WTC11 (cell line): ENCODE measurements around the gene RSRC1. TPM values are rescaled to one million over a fixed set of nuclear protein-coding genes. Genes with fewer than 3 reads are reported as not detected.

ENCODE experiments used
- CREB1 ChIP-seq: sonication (generic); formaldehyde crosslinking; IDR thresholded peaks from 2 replicates; pipeline ENCODE4 v1.8.0; 2023; ENCODE audit warnings: mild to moderate bottlenecking, missing genetic modification reagents
- FOXJ3 ChIP-seq: sonication (generic); formaldehyde crosslinking; IDR thresholded peaks from 2 replicates; pipeline ENCODE4 v1.9.0; 2021; ENCODE audit warnings: missing genetic modification reagents, mild to moderate bottlenecking, borderline replicate concordance
- FOXP1 ChIP-seq: sonication (generic); formaldehyde crosslinking; IDR thresholded peaks from 2 replicates; pipeline ENCODE4 v1.8.0; 2022; ENCODE audit warnings: missing genetic modification reagents, mild to moderate bottlenecking, moderate library complexity, borderline replicate concordance
- GABPB1 ChIP-seq: sonication (generic); formaldehyde crosslinking; IDR thresholded peaks from 2 replicates; pipeline ENCODE4 v1.8.1; 2023; ENCODE audit warnings: mild to moderate bottlenecking, missing genetic modification reagents
- NR2C2 ChIP-seq: sonication (generic); formaldehyde crosslinking; IDR thresholded peaks from 2 replicates; pipeline ENCODE4 v1.8.0; 2022; ENCODE audit warnings: mild to moderate bottlenecking, missing genetic modification reagents
- OVOL2 ChIP-seq: fragments of 250-450 bp; sonication (Bioruptor Pico); IDR thresholded peaks from 2 replicates; pipeline ENCODE4 v1.9.0; 2021; ENCODE audit warnings: mild to moderate bottlenecking, borderline replicate concordance
- RORB ChIP-seq: fragments of 250-450 bp; sonication (Bioruptor Pico); IDR thresholded peaks from 2 replicates; pipeline ENCODE4 v1.9.0; 2021; ENCODE audit warnings: mild to moderate bottlenecking
- SOX15 ChIP-seq: fragments of 250-450 bp; sonication (Bioruptor Pico); IDR thresholded peaks from 2 replicates; pipeline ENCODE4 v1.9.0; 2021; ENCODE audit warnings: mild to moderate bottlenecking
- TEAD1 ChIP-seq: sonication (generic); formaldehyde crosslinking; IDR thresholded peaks from 2 replicates; pipeline ENCODE4 v1.8.0; 2022; ENCODE audit warnings: mild to moderate bottlenecking, missing genetic modification reagents
- TP53 ChIP-seq: sonication (generic); formaldehyde crosslinking; IDR thresholded peaks from 2 replicates; pipeline ENCODE4 v1.8.1; 2023; ENCODE audit warnings: mild to moderate bottlenecking, missing genetic modification reagents
- ZNF396 ChIP-seq: fragments of 250-450 bp; sonication (Bioruptor Pico); IDR thresholded peaks from 2 replicates; pipeline ENCODE4 v1.8.0; 2021; ENCODE audit warnings: mild to moderate bottlenecking, moderate library complexity, borderline replicate concordance
- ZNF671 ChIP-seq: fragments of 250-450 bp; sonication (Bioruptor Pico); IDR thresholded peaks from 2 replicates; pipeline ENCODE4 v1.8.0; 2021; ENCODE audit warnings: mild to moderate bottlenecking
- total RNA-seq: library from RNA; stranded (reverse); gene quantifications from 3 replicates; pipeline ENCODE4 v1.2.3, GENCODE V29; 2021
- TF ChIP-seq, protein P1 (sequence below): fragments of 200-600 bp; IDR thresholded peaks from 2 replicates; pipeline ENCODE4 v1.8.0; 2022; ENCODE audit warnings: antibody characterized with exemption
- TF ChIP-seq, protein P2 (sequence below): sonication (generic); formaldehyde crosslinking; IDR thresholded peaks from 2 replicates; pipeline ENCODE4 v1.8.0; 2022; ENCODE audit warnings: mild to moderate bottlenecking, missing genetic modification reagents
- TF ChIP-seq, protein P3 (sequence below): sonication (generic); formaldehyde crosslinking; IDR thresholded peaks from 2 replicates; pipeline ENCODE4 v1.8.0; 2023; ENCODE audit warnings: mild to moderate bottlenecking, missing genetic modification reagents
- TF ChIP-seq, protein P4 (sequence below): fragments of 250-450 bp; sonication (Bioruptor Pico); IDR thresholded peaks from 2 replicates; pipeline ENCODE4 v1.9.0; 2021; ENCODE audit warnings: moderate library complexity, mild to moderate bottlenecking, inconsistent platforms, borderline replicate concordance
- TF ChIP-seq, protein P5 (sequence below): fragments of 250-450 bp; sonication (Bioruptor Pico); conservative IDR thresholded peaks from 2 replicates; pipeline ENCODE4 v1.9.0; 2021; ENCODE audit warnings: mild to moderate bottlenecking
- TF ChIP-seq, protein P6 (sequence below): sonication (generic); formaldehyde crosslinking; IDR thresholded peaks from 2 replicates; pipeline ENCODE4 v1.8.1; 2023; ENCODE audit warnings: mild to moderate bottlenecking, missing genetic modification reagents, borderline replicate concordance
- TF ChIP-seq, protein P7 (sequence below): sonication (generic); formaldehyde crosslinking; IDR thresholded peaks from 2 replicates; pipeline ENCODE4 v1.8.1; 2022; ENCODE audit warnings: low read depth, missing genetic modification reagents, borderline replicate concordance
- TF ChIP-seq, protein P8 (sequence below): sonication (generic); formaldehyde crosslinking; IDR thresholded peaks from 2 replicates; pipeline ENCODE4 v1.8.1; 2022; ENCODE audit warnings: missing genetic modification reagents, borderline replicate concordance
- TF ChIP-seq, protein P9 (sequence below): sonication (generic); formaldehyde crosslinking; IDR thresholded peaks from 2 replicates; pipeline ENCODE4 v1.8.0; 2023; ENCODE audit warnings: missing genetic modification reagents

The RSRC1 gene
- total RNA-seq, 1 experiment from 2014 or later = 21.3 TPM

DNA sequence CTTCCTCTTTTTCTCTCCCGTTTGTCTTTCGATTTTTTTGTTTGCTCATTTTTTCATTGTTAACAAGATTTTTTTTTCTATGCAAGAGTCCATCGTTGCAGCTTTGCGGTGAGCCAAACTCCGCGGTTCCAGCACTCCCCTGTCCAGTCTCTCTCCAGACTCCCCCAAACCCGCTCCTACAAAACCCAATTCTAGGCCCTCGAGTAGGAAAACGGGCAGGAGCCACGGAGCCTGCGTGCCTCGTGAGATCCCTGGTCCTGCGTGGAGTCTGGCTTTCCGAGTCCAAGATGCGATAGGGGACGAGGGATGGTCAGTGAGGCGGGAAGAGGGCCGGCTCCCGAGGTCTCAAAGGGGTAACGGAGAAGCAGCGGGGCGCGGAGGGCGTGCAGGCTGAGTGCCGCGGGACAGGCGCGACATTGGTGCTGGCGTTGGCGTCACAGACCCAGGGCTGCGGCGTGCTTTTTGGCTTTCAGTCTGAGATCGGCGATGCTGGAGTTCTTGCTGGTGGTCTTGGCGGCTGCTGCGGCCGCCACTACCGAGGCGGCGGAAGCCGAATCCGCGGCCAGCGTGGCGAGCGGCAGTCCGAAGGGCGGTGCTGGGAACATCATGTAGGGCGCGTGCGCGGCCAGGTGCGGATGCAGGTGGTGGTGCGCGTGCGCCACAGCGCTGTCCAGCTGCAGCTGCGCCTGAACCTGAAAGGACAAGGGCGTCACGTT, 12.1 kb upstream of the RSRC1 start (continued):
- TF ChIP-seq, protein P1, sequence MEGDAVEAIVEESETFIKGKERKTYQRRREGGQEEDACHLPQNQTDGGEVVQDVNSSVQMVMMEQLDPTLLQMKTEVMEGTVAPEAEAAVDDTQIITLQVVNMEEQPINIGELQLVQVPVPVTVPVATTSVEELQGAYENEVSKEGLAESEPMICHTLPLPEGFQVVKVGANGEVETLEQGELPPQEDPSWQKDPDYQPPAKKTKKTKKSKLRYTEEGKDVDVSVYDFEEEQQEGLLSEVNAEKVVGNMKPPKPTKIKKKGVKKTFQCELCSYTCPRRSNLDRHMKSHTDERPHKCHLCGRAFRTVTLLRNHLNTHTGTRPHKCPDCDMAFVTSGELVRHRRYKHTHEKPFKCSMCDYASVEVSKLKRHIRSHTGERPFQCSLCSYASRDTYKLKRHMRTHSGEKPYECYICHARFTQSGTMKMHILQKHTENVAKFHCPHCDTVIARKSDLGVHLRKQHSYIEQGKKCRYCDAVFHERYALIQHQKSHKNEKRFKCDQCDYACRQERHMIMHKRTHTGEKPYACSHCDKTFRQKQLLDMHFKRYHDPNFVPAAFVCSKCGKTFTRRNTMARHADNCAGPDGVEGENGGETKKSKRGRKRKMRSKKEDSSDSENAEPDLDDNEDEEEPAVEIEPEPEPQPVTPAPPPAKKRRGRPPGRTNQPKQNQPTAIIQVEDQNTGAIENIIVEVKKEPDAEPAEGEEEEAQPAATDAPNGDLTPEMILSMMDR = no peak
- no peak for TF ChIP-seq RORB (CRISPR knock-in tag)
- TF ChIP-seq OVOL2 (CRISPR knock-in tag) = no peak
- TF ChIP-seq, protein P2, sequence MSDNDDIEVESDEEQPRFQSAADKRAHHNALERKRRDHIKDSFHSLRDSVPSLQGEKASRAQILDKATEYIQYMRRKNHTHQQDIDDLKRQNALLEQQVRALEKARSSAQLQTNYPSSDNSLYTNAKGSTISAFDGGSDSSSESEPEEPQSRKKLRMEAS (CRISPR knock-in tag) = peak; percentile 94
- TF ChIP-seq TP53 = peak; percentile 86
- TF ChIP-seq, protein P3, sequence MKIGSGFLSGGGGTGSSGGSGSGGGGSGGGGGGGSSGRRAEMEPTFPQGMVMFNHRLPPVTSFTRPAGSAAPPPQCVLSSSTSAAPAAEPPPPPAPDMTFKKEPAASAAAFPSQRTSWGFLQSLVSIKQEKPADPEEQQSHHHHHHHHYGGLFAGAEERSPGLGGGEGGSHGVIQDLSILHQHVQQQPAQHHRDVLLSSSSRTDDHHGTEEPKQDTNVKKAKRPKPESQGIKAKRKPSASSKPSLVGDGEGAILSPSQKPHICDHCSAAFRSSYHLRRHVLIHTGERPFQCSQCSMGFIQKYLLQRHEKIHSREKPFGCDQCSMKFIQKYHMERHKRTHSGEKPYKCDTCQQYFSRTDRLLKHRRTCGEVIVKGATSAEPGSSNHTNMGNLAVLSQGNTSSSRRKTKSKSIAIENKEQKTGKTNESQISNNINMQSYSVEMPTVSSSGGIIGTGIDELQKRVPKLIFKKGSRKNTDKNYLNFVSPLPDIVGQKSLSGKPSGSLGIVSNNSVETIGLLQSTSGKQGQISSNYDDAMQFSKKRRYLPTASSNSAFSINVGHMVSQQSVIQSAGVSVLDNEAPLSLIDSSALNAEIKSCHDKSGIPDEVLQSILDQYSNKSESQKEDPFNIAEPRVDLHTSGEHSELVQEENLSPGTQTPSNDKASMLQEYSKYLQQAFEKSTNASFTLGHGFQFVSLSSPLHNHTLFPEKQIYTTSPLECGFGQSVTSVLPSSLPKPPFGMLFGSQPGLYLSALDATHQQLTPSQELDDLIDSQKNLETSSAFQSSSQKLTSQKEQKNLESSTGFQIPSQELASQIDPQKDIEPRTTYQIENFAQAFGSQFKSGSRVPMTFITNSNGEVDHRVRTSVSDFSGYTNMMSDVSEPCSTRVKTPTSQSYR (CRISPR knock-in tag) = peak; percentile 87; the same call in 1 of the 2 replicates
- TF ChIP-seq, protein P4, sequence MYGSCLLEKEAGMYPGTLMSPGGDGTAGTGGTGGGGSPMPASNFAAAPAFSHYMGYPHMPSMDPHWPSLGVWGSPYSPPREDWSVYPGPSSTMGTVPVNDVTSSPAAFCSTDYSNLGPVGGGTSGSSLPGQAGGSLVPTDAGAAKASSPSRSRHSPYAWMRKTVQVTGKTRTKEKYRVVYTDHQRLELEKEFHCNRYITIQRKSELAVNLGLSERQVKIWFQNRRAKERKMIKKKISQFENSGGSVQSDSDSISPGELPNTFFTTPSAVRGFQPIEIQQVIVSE (CRISPR knock-in tag) = no peak
- 0 out of 2 replicates have a peak, but pooled peaks have one; percentile 19 for TF ChIP-seq NR2C2 (CRISPR knock-in tag)
- TF ChIP-seq TEAD1 (CRISPR knock-in tag) = peak; percentile 51
- peak; percentile 76; the same call in 1 of the 2 replicates for TF ChIP-seq CREB1 (CRISPR knock-in tag)
- no peak for TF ChIP-seq FOXJ3 (CRISPR knock-in tag)
- TF ChIP-seq, protein P5, sequence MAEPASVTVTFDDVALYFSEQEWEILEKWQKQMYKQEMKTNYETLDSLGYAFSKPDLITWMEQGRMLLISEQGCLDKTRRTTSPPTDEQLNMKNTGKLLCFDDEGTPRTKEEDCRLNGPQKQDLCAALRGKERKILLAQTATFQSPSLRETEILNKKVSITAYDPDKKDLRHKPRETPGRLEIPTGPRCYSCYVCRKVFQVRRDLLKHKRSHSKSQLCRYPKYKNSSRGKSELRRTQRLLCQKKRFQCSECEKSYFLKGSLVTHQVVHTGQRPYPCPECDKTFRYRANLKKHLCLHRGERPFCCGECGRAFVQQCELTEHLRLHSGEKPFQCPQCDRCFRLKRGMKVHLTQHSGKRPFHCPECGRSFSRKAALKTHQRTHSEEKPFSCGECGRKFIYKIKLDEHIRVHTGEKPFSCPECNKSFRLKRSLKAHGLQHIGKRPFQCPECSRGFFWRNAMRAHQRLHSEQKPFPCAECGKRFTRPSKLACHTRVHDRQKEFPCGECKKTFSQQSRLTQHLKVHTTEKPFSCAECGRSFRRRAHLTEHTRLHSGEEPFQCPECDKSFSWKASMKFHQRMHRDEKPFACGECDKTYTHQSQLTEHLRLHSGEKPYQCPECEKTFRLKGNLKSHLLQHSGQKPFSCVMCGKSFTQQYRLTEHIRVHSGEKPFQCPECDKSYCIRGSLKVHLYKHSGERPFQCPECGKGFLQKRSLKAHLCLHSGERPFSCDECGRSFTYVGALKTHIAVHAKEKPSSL (CRISPR knock-in tag) = no peak
- TF ChIP-seq, protein P6, sequence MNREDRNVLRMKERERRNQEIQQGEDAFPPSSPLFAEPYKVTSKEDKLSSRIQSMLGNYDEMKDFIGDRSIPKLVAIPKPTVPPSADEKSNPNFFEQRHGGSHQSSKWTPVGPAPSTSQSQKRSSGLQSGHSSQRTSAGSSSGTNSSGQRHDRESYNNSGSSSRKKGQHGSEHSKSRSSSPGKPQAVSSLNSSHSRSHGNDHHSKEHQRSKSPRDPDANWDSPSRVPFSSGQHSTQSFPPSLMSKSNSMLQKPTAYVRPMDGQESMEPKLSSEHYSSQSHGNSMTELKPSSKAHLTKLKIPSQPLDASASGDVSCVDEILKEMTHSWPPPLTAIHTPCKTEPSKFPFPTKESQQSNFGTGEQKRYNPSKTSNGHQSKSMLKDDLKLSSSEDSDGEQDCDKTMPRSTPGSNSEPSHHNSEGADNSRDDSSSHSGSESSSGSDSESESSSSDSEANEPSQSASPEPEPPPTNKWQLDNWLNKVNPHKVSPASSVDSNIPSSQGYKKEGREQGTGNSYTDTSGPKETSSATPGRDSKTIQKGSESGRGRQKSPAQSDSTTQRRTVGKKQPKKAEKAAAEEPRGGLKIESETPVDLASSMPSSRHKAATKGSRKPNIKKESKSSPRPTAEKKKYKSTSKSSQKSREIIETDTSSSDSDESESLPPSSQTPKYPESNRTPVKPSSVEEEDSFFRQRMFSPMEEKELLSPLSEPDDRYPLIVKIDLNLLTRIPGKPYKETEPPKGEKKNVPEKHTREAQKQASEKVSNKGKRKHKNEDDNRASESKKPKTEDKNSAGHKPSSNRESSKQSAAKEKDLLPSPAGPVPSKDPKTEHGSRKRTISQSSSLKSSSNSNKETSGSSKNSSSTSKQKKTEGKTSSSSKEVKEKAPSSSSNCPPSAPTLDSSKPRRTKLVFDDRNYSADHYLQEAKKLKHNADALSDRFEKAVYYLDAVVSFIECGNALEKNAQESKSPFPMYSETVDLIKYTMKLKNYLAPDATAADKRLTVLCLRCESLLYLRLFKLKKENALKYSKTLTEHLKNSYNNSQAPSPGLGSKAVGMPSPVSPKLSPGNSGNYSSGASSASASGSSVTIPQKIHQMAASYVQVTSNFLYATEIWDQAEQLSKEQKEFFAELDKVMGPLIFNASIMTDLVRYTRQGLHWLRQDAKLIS (CRISPR knock-in tag) = no peak
- TF ChIP-seq, protein P7, sequence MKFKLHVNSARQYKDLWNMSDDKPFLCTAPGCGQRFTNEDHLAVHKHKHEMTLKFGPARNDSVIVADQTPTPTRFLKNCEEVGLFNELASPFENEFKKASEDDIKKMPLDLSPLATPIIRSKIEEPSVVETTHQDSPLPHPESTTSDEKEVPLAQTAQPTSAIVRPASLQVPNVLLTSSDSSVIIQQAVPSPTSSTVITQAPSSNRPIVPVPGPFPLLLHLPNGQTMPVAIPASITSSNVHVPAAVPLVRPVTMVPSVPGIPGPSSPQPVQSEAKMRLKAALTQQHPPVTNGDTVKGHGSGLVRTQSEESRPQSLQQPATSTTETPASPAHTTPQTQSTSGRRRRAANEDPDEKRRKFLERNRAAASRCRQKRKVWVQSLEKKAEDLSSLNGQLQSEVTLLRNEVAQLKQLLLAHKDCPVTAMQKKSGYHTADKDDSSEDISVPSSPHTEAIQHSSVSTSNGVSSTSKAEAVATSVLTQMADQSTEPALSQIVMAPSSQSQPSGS = no peak
- TF ChIP-seq, protein P8, sequence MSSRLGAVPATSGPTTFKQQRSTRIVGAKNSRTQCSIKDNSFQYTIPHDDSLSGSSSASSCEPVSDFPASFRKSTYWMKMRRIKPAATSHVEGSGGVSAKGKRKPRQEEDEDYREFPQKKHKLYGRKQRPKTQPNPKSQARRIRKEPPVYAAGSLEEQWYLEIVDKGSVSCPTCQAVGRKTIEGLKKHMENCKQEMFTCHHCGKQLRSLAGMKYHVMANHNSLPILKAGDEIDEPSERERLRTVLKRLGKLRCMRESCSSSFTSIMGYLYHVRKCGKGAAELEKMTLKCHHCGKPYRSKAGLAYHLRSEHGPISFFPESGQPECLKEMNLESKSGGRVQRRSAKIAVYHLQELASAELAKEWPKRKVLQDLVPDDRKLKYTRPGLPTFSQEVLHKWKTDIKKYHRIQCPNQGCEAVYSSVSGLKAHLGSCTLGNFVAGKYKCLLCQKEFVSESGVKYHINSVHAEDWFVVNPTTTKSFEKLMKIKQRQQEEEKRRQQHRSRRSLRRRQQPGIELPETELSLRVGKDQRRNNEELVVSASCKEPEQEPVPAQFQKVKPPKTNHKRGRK (CRISPR knock-in tag) = no peak
- TF ChIP-seq SOX15 (CRISPR knock-in tag) = no peak
- TF ChIP-seq GABPB1 = no peak
- peak; percentile 90 for TF ChIP-seq FOXP1 (CRISPR knock-in tag)
- TF ChIP-seq, protein P9, sequence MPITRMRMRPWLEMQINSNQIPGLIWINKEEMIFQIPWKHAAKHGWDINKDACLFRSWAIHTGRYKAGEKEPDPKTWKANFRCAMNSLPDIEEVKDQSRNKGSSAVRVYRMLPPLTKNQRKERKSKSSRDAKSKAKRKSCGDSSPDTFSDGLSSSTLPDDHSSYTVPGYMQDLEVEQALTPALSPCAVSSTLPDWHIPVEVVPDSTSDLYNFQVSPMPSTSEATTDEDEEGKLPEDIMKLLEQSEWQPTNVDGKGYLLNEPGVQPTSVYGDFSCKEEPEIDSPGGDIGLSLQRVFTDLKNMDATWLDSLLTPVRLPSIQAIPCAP (CRISPR knock-in tag) = 0 out of 2 replicates have a peak, but pooled peaks have one; percentile 46
- TF ChIP-seq ZNF671 (CRISPR knock-in tag) = no peak
- no peak for TF ChIP-seq ZNF396 (CRISPR knock-in tag)
